HFF-Myc (cell line): ENCODE data around the gene HOXD9.

Experiments
- DNase-seq: peaks from one replicate; pipeline ENCODE4 v3.0.0-alpha.2; 2011; ENCODE audit warnings: low read depth; ENCODE audit errors: extremely low read depth
- H3K4me3 ChIP-seq: replicated peaks from 2 replicates; pipeline ENCODE4 v1.5.1; 2011; ENCODE audit warnings: low read depth, mild to moderate bottlenecking, control low read depth, low read length
- CTCF ChIP-seq: IDR thresholded peaks from 2 replicates; pipeline ENCODE4 v1.5.1; 2012; ENCODE audit warnings: mild to moderate bottlenecking, low read depth, low read length, control low read depth; ENCODE audit errors: missing control alignments

HOXD9 gene

GRCh38 chr2:176152350-176153181 is 30.0 kb downstream of the HOXD9 start:
- H3K4me3 ChIP-seq: no peak overlapping the region
- TF ChIP-seq CTCF: no peak
- DNase-seq: no peak

- TF ChIP-seq CTCF: no peak
- DNase-seq: no peak
- no peak overlapping the region for H3K4me3 ChIP-seq
These were observed 32.2 kb downstream of the HOXD9 start for GRCh38 chr2:176154576-176155252.

GRCh38 chr2:176155356-176156044 is 33.0 kb downstream of the HOXD9 start:
- no peak for DNase-seq
- no peak for TF ChIP-seq CTCF

GRCh38 chr2:176156301-176156806 is 33.8 kb downstream of the HOXD9 start:
- DNase-seq: no peak
- no peak overlapping the region for H3K4me3 ChIP-seq
- no peak for TF ChIP-seq CTCF

More at GRCh38 chr2:176155356-176156044, 33.0 kb downstream of the HOXD9 start:
- no peak overlapping the region for H3K4me3 ChIP-seq

GRCh38 chr2:176156807-176157498 is 34.4 kb downstream of the HOXD9 start, which contains the start of gene HOXD3:
TSS of gene HOXD3 (plus strand) at chr2:176157307. CDS start at chr2:176169115, 11,808 bp downstream.
- no peak for TF ChIP-seq CTCF
- DNase-seq: no peak
- H3K4me3 ChIP-seq: no peak within 1 kb of the TSS

GRCh38 chr2:176157499-176158185 is 35.1 kb downstream of the HOXD9 start:
- no peak for TF ChIP-seq CTCF
- no peak overlapping the region for H3K4me3 ChIP-seq
- no peak for DNase-seq
